GM19397 (cell line): Measurements from ENCODE around the gene TGDS.

ENCODE experiments used
- ATAC-seq: cut with Tn5 transposase; IDR thresholded peaks from one replicate; pipeline ENCODE4 v1.9.1; 2021; ENCODE audit warnings: mild to moderate bottlenecking, moderate library complexity; ENCODE audit not compliant: unreplicated experiment

TGDS gene

DNA sequence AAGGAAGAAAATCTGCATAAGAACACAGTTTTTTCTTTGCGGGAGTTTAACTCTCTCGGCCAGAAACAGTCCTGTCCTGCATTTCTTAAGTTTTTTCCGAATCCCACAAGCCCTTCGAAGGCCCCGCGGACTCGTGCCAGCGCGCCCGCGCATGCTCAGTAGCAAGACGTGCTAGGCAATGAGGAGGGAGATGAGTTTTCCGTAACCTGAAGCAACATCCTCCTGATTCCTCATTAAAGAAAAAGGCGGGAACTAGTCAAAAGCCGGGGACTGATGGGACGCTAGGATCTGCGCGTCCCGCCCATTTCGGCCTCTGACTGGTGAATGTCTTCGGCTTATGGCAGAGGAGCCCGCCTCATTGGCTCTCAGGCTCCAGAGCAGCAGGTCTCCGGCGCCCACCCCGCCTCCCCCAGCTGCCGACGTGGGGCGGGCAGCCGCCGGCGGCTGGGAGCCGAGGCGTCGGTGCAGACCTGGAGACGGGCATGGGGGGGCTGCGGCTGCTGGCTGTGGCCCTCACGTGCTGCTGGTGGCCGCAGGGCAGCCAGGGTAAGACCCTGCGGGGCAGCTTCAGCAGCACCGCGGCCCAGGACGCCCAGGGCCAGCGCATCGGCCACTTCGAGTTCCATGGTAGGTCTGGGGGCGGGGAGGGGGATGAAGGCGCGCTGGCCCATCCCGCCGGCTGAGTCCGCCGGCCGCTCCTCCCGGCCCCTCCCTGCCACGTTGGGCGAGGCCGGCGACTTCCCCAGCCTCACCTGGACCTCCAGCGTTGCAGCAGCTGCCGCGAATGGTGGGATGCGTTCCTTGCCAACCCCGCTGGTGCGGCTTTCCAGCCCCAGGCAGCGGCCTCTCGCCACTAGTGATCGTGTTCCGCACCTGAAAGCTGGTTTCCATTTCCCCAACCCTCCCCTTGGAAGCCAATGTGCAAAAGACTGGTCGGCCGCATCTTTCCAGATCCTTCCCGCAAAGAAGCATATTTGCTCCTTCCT, 5.8 kb upstream of the TGDS start, which contains the start of gene GPR180:
Gene GPR180 (plus strand): TSS at position 412 of the 986 bp plus-strand sequence. CDS start 71 bp downstream, at position 483.
- ATAC-seq = peak; percentile 99

DNA sequence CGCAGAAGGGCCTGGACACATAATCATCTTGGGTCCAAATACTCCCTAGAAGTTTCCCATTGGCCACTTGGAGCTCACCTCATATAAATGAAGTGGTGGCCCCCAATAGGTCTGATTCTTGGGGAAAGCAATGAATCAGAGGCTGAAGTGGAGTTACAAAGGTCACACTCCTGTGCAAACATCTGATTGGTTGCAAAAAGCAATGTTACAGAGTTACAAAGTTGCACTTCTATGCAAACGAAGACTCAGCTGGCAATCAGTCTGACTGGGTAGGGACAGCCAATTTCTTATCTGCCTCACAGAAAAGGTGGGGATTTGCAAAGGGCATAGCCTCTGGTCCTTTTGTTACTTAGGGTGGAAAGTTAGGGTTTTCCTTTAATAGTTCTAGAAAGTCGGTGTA, 3.9 kb upstream of the TGDS start:
- ATAC-seq = no peak

- ATAC-seq = no peak
Observed at GRCh38 chr13:94598281-94598680, 2.3 kb upstream of the TGDS start.

DNA sequence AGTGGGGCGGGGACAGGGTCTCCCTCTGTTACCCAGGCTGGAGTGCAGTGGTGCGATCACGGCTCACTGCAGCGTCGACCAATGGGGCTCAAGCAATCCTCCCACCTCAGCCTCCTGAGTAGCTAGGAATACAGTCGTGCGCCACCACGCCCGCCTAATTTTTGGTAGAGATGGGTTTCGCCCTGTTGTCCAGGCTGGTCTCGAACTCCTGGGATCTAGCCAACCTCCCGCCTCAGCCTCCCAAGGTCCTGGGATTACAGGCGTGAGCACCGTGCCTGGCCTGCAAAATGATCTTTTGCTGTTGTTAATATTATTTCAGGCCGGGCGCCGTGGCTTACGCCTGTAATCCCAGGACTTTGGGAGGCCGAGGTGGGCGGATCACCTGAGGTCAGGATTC, 621 bp upstream of the TGDS start:
- ATAC-seq = no peak

DNA sequence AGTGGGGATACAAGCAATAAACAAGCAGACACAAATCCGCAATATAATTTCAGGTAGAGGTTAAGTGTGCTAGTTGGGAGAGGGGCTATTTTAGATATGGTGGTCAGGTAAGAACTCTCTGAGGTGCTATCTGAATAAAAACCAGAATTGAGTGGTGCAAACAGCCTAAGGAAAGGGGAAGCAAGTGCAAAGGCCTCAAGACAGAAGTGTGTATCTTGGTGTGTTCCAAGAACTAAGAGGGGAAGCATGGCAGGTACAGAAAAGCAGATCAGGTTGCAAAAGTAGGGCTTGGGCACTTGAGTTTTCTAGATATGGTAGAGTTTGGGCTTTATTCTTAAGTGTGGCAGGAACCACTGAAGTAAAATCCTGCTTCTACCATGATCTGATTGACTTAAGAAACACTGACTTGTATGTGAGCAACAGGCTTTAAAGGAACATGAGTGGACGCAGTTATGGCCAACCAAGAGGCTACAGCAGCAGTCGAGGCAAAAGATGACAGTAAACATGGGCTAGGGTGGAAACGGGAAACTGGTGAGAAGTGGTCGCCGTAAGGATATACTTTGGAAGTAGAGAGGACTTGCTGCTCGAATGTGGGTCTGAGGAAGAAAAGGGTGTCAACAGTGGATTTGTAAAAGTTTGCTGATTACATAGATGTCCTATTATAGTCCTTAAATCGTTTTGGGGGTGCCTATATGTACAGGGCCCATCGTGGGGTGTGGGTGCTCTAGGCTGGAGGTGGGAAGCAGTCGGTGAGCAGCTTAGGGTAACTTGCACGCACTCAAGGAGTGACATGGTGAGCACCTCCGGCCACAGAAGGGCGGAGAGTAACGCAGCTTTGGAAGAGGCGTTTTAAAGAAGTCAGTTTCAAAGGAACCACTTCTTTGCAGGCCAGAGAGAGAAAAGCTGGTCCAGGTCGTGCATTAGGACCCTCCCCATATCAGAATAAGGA, 677 bp downstream of the TGDS start:
- ATAC-seq = peak; percentile 44

GRCh38 chr13:94590744-94591143, 5.2 kb downstream of the TGDS start:
- no peak for ATAC-seq

DNA sequence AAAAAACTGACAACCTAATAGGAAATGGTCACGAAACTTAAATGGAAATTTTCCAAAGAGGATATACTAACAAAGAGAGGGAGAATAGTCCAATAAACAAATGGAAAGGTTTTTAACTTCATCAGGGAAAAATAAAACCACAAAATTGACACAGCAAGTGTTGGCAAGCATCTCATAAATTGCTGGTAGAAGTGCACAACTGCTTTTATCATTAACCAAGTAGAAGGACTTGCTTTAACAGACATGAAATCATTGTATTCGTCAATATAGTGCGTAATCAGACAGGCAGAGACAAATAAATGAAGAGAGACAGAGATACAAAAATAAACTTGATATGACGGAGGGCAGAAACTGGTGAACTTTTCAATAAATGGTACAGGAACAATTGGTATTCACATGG, 7.4 kb downstream of the TGDS start:
- no peak for ATAC-seq

- no peak for ATAC-seq
Observed at GRCh38 chr13:94586371-94586770, 9.6 kb downstream of the TGDS start.

DNA sequence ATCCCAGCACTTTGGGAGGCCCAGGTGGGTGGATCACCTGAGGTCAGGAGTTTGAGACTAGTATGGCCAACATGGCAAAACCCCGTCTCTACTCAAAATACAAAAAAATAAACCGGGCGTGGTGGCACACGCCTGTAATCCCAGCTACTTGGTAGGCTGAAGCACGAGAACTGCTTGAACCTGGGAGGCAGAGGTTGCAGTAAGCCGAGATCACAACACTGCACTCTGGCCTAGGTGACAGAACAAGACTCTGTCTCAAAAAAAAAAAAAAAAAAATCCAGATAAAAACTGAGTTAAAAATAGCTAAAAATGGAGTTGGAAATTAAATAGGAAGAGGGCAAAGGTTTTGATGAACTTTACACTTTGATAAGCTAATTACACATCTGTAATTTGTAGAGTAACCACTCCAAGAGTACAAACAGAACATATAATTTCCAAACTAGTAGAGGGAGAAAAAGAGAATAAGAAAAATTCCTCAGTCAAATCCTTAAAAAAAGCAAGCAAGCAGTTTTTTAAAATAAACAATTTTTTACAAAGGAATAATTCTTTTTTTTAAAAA, 10.3 kb downstream of the TGDS start:
- no peak for ATAC-seq

GRCh38 chr13:94583926-94584325, 12.0 kb downstream of the TGDS start:
- no peak for ATAC-seq

- no peak for ATAC-seq
Observed at GRCh38 chr13:94579063-94579462, 16.9 kb downstream of the TGDS start.

- no peak for ATAC-seq
Observed at GRCh38 chr13:94569615-94570014, 26.3 kb downstream of the TGDS start.

DNA sequence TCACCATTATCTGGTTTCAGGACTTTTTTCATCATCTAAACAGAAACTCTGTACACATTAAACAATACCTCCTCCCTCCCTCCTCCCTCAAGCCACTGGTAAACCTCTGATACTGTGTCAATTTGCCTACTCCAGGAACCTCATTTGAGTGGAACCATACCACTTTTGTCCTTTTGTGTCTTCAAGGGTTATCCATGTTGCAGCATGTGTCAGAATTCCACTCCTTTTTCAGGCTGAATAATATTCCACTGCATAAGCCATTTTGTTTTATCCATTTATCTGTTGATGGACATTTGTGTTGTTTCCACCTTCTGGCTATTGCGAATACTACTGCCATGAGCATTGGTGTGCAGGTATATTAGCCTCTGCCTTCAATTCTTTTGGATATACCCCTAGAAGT, 27.5 kb downstream of the TGDS start:
- no peak for ATAC-seq

DNA sequence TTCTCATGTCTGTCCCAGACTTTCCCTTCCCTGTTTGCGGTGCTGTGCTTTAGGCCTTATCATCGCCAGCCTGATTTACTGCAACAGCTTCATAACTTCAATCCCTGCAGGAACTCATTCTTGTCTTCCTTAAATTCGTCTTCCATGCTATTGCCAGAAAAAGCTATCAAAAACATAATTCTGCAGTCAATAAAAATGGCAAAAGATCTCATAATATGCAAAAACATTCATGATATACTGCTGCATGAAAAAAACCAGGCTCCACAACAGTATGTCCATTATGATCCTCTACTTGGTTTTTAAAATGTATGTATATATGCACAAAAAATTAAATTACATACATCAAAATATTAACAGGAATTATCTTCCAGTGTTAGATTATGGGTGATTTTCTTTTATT, 28.4 kb downstream of the TGDS start:
- ATAC-seq = no peak

GRCh38 chr13:94561126-94561525, 34.8 kb downstream of the TGDS start:
- ATAC-seq = no peak

DNA sequence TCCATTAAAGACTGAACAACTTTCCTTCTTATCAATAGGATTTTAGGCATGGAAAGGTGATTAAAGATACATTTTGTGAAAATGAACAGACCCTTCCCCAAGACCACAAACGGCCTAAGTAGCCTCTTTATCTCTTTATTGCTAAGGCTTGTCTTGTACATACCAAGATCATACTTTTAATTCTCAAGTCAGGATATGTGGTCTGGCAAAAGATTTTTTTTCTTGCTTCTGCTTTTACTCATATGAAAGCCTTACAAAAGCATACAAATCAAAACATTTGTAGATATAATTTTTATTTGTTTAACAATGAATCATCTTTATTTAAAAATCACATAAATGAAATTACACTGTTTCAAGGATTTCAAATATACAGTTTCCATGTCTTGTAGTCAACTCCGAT, 35.8 kb downstream of the TGDS start:
- no peak for ATAC-seq

DNA sequence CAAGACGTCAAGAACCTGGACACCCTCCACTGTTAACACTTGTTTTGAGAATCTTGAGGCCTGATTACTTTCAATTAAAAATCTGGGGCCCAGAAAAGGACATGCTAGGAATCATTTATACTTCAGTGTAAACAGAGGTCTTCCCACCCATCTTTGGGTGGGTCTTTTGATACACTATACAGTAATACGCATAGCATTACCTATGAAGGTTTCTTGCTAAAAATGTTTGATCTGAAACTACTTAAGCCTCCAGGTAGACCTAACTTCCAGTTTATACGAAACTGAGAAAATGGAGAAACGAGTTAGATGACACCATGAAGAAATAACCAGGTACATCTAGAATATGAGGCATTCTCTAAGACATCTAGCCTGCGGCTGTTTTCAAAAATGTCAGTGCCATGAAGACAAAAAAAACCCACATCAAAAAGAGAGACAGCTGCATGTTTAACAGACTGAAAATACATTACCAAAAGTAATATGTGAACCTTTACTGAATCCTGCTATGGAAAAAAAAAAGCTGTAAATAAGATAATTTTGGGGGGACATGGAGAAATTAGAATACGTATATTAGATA, 36.6 kb downstream of the TGDS start:
- ATAC-seq = no peak

GRCh38 chr13:94558716-94559115, 37.2 kb downstream of the TGDS start:
- no peak for ATAC-seq

GRCh38 chr13:94557684-94558235, 38.2 kb downstream of the TGDS start:
- ATAC-seq = no peak

DNA sequence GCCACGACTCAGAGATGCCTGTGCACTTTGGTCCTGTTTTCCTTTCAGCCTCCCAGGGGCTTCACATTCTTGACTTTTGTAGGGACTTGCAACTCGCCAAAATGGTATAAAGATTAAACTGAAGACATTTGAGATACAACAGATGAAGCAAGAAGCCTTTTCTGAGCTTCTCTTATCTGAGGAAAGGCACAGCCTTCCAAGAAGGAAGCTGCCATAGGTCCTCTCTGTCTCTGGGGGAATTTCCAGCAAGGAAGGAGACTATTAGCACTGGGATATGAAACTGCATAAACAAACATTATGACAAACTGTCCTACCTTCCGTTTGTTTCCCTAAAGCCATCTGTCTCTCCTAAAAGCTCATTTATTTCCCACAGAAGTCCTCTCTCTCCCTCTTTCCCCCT, 39.3 kb downstream of the TGDS start:
- no peak for ATAC-seq

DNA sequence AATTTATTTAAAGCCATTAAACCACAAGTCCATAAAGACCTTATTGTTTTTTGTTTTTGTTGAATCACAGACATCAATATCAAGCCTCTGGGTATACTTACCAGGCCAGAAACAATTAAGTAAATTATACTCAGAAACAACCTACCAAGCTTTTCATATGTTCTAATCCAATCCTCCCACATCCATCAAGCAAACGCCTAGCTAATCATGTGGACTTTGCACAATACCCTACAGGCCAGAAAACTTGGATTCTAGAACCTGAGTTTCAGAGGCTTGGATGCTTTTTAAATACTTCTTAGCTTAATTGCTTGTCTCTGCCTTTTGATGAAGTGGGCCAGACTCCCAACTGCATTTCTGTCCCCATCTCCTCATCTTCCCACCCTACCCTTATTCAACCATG, 39.9 kb downstream of the TGDS start:
- ATAC-seq = no peak
